HG03064 (cell line): Measurements from ENCODE around the gene CFAP46.

Experiments
- ATAC-seq: cut with Tn5 transposase; IDR thresholded peaks from one replicate; pipeline ENCODE4 v1.9.1; 2021; ENCODE audit warnings: low read depth; ENCODE audit not compliant: unreplicated experiment

Gene CFAP46

GRCh38 chr10:132942101-132943057, at the start of gene CFAP46:
Gene CFAP46 (minus strand): TSS chr10:132942570. CDS start chr10:132942484, 86 bp downstream.
- no peak for ATAC-seq

DNA sequence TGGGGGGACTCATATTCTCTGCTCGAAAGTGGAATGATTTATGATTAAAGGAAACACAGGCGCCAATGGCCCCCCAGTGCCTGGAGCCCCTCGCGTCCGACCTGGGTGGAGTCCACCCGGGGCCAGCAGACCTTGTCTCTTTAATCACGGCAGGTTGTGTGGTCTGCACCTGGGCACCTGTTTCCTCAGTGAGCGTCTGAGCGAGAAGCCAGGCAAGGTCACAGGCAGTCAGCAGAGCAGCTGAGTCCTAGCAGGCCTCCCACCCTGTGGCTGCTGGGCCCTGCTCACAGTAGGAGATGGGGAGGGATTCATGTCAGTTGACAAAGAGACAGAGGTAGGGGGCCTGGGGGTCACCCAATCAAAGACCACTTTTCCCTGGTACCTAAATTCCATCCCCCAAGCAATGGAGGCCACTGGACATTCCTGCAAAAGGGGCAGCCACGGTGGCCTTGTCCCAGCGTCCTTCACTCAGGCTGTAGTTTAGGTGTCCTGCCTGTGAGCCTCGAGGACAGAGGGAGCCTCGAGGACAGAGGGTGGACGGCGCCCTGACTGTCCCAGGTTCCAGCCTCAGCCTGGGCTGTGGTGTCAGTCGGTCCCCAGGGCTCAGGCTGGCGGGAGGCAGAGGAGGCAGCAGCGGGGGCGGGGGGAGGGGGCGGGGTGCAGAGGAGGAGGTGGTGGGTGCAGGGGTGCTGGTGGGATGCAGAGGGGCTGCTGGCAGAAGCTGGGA, 49.5 kb upstream of the CFAP46 start:
- ATAC-seq, result no peak

GRCh38 chr10:132990684-132991545, 48.5 kb upstream of the CFAP46 start:
- ATAC-seq, result no peak

DNA sequence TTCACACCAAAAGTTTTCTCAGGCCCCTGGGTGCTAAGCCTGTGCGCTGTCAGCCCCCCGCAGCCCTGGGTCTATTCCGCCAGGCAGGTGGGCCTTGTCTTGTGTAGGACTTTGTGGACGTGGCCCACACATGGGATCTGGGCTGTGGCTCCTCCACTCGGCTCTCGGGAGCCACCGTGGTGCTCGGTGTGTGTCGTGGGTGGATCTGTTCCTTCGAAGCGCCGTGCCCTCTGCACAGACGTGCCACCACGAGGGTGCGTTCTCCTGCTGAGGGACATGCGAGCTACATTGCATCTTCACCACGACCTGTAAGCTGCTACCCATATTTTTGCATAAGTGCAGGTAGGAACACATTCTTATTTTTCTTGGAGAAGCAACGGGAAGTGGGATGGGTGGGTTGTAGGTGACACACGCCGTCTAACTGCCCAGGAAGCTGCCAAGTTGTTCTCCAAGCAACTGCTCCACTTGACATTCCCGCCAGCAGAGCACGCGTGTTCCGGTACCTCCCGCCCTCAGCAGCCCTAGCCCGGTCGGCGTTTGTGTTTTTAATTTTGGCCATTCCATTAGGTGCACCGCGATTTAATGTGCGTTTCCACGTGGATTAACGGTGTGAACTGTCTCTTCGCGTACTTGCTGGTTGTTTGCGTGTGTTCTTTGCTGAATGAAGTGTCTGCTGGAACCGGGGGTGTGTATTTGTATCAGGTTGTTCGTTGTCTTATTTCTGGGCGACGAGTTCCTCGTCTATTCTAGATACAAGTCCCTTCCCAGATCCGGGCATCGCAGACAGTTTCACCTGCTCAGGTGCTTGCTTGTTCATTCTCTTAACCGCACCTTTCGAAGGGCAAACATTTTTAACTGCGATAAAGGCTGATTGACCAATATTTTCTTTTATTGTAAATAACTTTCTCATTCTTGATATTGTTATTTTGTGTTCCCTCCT, 47.4 kb upstream of the CFAP46 start:
- no peak for ATAC-seq

GRCh38 chr10:132988988-132989387, 46.6 kb upstream of the CFAP46 start:
- ATAC-seq, result no peak

- no peak for ATAC-seq
Measured at GRCh38 chr10:132987671-132988571, 45.6 kb upstream of the CFAP46 start.

DNA sequence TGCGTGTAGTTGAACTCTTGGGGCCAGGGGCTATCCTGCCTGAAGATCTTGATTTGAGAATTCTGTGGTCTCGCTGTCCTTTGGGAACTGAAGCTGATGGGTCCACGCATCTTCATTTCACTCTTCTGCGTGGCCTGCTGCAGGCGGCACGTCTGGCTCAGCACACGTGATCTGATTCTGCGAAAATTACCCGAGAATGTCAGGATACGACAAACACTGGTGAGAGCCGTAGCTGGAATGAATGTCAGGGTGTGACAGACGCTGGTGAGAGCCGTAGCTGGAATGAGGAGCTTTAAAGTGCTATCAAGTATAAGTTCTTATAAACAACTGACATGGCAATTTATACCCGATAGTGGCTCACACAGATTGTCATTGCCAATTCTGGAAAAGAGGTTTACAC, 44.6 kb upstream of the CFAP46 start:
- no peak for ATAC-seq

- no peak for ATAC-seq
Measured at GRCh38 chr10:132986576-132986975, 44.2 kb upstream of the CFAP46 start.

- ATAC-seq, result no peak
Measured at GRCh38 chr10:132986076-132986475, 43.7 kb upstream of the CFAP46 start.

GRCh38 chr10:132985546-132985900, 43.2 kb upstream of the CFAP46 start:
- no peak for ATAC-seq

GRCh38 chr10:132984801-132985545, 42.6 kb upstream of the CFAP46 start:
- ATAC-seq, result no peak

DNA sequence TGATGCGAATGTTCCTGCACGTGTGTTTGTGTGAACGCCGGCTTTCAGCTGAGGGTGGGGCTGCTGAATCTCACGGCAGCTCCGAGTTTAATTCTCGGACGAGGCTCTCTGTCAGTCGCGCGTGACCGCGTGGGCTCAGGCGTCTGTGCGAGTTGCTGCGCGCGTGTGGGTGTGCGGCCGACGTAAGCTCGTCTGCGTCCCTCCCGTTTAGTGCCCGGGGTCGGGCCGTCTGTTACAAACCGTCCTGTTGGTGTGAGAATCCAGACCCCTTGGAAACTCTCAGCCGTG, 41.6 kb upstream of the CFAP46 start:
- ATAC-seq, result no peak

GRCh38 chr10:132983252-132984007, 41.1 kb upstream of the CFAP46 start:
- ATAC-seq, result no peak

DNA sequence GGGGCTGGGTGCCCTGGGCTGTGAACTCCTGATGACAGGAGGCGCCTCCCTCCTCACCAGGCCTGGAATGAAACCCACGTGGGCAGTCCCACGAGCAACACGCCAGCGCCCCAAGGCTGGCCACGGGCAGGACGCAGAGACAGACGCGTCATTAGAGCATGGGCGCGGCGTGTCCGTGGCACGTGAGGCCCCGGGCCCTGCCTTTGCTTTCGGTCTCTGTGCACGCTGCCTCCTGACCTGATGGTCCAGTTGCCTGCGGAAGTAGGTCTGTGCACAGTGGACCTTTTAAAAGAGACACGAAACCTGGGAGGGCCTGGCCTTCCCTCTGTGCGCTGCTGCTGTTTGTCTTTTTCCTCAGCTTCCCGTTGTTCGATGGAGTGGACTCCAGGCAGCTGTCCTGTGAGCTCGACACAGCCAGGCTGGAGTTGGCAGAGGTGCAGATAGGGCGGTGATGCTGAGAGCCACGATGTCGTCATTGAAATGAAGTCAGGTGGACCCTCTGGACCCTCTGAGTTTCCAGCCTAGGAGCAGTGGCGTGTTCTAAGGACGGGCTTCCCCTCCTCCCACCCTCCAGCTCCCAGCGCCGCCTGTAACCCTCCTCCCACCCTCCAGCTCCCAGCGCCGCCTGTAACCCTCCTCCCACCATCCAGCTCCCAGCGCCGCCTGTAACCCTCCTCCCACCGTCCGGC, 40.1 kb upstream of the CFAP46 start:
- ATAC-seq, result no peak

DNA sequence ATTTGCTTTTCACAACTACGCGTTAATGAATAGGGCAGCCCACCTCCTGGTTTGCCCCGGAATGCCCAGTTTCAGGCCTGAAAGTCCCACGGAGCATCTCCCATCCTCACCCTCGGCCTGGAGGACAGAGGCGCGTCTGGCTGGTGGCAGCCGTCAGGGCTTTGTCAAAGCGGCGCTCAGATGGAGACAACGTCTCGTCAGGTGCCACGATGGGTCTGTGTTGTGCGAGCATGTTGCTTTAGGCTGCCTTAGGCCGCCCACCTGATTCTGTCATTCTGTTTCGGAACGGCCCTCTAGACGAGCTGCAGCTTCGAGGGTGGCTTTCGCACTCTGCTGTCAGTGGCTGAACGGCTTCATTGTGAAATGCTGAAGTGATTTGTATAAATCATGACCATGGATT, 39.4 kb upstream of the CFAP46 start:
- no peak for ATAC-seq

DNA sequence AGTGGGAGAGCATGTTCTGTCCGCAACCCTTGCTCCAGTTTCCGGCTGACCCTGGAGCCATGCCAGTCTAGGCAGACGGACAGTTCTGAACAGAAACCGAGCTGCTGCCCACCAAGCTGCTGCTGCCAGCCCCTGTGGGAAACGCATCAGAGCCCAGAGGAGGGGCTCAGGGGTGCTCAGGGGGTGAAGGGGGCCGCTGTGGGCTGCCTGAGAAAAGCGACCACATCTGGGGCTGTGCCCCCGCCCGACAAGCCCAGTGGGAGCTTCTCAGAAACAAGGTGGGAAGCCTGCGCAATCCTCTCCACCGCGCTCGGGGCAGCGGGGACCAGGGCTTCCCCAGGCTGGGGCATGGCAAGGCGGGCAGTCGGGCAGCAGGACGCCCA, 38.8 kb upstream of the CFAP46 start:
- no peak for ATAC-seq
